Cerebellar cortex (tissue), 1 donor: ENCODE data around the gene IDUA.

Experiments
- DNase-seq: peaks from one replicate; pipeline ENCODE4 v3.0.0-alpha.2; 2015; ENCODE audit warnings: low spot score

Gene IDUA

GRCh38 chr4:1000686-1001260, 13.9 kb downstream of the IDUA start:
- no peak for DNase-seq

GRCh38 chr4:1001561-1002130, 14.8 kb downstream of the IDUA start:
- DNase-seq = no peak

- no peak for DNase-seq
Observed at GRCh38 chr4:1002131-1002630, 15.3 kb downstream of the IDUA start.

- no peak for DNase-seq
Observed at GRCh38 chr4:1002631-1003251, 15.9 kb downstream of the IDUA start.

GRCh38 chr4:1003271-1004070, 16.6 kb downstream of the IDUA start:
- DNase-seq = no peak

GRCh38 chr4:1004071-1004418, 17.2 kb downstream of the IDUA start:
- no peak for DNase-seq

- DNase-seq = no peak
Observed at GRCh38 chr4:1004557-1005485, 18.0 kb downstream of the IDUA start.

- no peak for DNase-seq
Observed at GRCh38 chr4:1006856-1007255, 20.0 kb downstream of the IDUA start.

GRCh38 chr4:1008840-1009541, 22.1 kb downstream of the IDUA start:
- DNase-seq = no peak

GRCh38 chr4:1009542-1010394, 22.9 kb downstream of the IDUA start:
- DNase-seq = no peak

GRCh38 chr4:1010395-1011021, 23.7 kb downstream of the IDUA start:
- DNase-seq = no peak

- peak; percentile 54 for DNase-seq
Observed at GRCh38 chr4:1011022-1011665, 24.3 kb downstream of the IDUA start, which contains the start of gene FGFRL1. Gene FGFRL1, plus strand, starts transcription at chr4:1011626. Its CDS starts 860 bp downstream, at chr4:1012486.

- no peak for DNase-seq
Observed at GRCh38 chr4:1011666-1012033, 24.8 kb downstream of the IDUA start.

- no peak for DNase-seq
Observed at GRCh38 chr4:1012034-1012739, 25.3 kb downstream of the IDUA start.

- DNase-seq = no peak
Observed at GRCh38 chr4:1013225-1014073, 26.6 kb downstream of the IDUA start.

GRCh38 chr4:1014291-1015167, 27.7 kb downstream of the IDUA start:
- DNase-seq = no peak

- DNase-seq = no peak
Observed at GRCh38 chr4:1015179-1015578, 28.3 kb downstream of the IDUA start.
